B cell (primary cell): ENCODE results near the gene NFIC. TPM values are rescaled to one million over a fixed set of nuclear protein-coding genes. Genes with fewer than 3 reads are reported as not detected.

Experiments used
- ATAC-seq: fragments of 200-7000 bp; cut with Tn5 transposase; one replicate; pipeline ENCODE4 v1.10.0; 2021; ENCODE audit warnings: low read depth, mild to moderate bottlenecking, moderate number of reproducible peaks, moderate library complexity
- CTCF ChIA-PET: fragments of 350-600 bp; sonication (Branson Sonifier 250); formaldehyde crosslinking; loops from one replicate; lab custom pipeline; 2021; ENCODE audit warnings: antibody characterized with exemption, inconsistent platforms; lab: Charles Lee
- POLR2A ChIA-PET: fragments of 350-600 bp; sonication (Branson Sonifier 250); formaldehyde crosslinking; loops from one replicate; lab custom pipeline; 2021; ENCODE audit warnings: antibody characterized with exemption; lab: Charles Lee
- DNase-seq: peaks from one replicate; pipeline ENCODE4 v3.0.0; 2013
- H2AFZ ChIP-seq: 2 replicates; pipeline ENCODE4 v1.6.1; 2012; ENCODE audit warnings: mild to moderate bottlenecking, low read depth, low read length; ENCODE audit not compliant: insufficient read depth, poor library complexity, severe bottlenecking
- H3K27ac ChIP-seq, 2 donors: 1 replicate in 1 of 2; 2 replicates in 1 of 2; pipeline ENCODE4 v1.5.1; 2012 to 2013; ENCODE audit warnings: low read length in 2 of 2, mild to moderate bottlenecking in 2 of 2, moderate library complexity in 1 of 2
- H3K27me3 ChIP-seq, 4 experiments: fragments of 200-600 bp in 1 of 4; sonication (generic) in 1 of 4; replicated peaks in 1 of 4; 1 replicate in 2 of 4; 2 replicates in 2 of 4; pipeline versions ENCODE4 v1.6.1 to v1.7.0; 2013 to 2016; ENCODE audit warnings: low read length in 3 of 4, mild to moderate bottlenecking in 2 of 4, mixed read lengths in 1 of 4, moderate library complexity in 1 of 4; ENCODE audit not compliant: insufficient read depth in 4 of 4, control insufficient read depth in 3 of 4; ENCODE audit errors: control extremely low read depth in 1 of 4
- H3K36me3 ChIP-seq, 2 experiments: replicated peaks in 1 of 2; 1 replicate in 1 of 2; 2 replicates in 1 of 2; pipeline versions ENCODE4 v1.6.1 to v1.7.1; 2013; ENCODE audit warnings: low read length in 1 of 2; ENCODE audit not compliant: insufficient read depth in 2 of 2, control insufficient read depth in 1 of 2; ENCODE audit errors: control extremely low read depth in 1 of 2, extremely low read depth in 1 of 2
- H3K4me1 ChIP-seq, 2 donors: fragments of 200-600 bp in 1 of 2; sonication (generic) in 1 of 2; 1 replicate in 1 of 2; 2 replicates in 1 of 2; pipeline versions ENCODE4 v1.5.1 to v1.6.1; 2013 to 2017; ENCODE audit warnings: low read length in 2 of 2; ENCODE audit not compliant: control insufficient read depth in 2 of 2, insufficient read depth in 2 of 2
- H3K4me2 ChIP-seq: replicated peaks from 2 replicates; pipeline ENCODE3; 2012; ENCODE audit warnings: mild to moderate bottlenecking, low read depth, low read length; ENCODE audit not compliant: poor library complexity, severe bottlenecking
- H3K4me3 ChIP-seq, 5 experiments: fragments of 200-600 bp in 1 of 5; sonication (generic) in 1 of 5; 1 replicate in 3 of 5; 2 replicates in 2 of 5; pipeline versions ENCODE4 v1.5.1 to v1.7.0; 2011 to 2016; ENCODE audit warnings: low read length in 4 of 5, mild to moderate bottlenecking in 4 of 5, low read depth in 2 of 5, control low read depth in 1 of 5, moderate library complexity in 1 of 5; ENCODE audit not compliant: insufficient read depth in 1 of 5; ENCODE audit errors: control extremely low read depth in 1 of 5, extremely low read depth in 1 of 5
- H3K79me2 ChIP-seq: fragments of 200-600 bp; sonication (generic); one replicate; pipeline ENCODE4 v1.6.0; 2016; ENCODE audit warnings: low read length; ENCODE audit not compliant: control insufficient read depth, insufficient read depth
- H3K9ac ChIP-seq: fragments of 200-600 bp; sonication (generic); 2 replicates; pipeline ENCODE4 v1.6.1; 2017; ENCODE audit warnings: mild to moderate bottlenecking, low read length, moderate library complexity
- H3K9me3 ChIP-seq, 3 donors: one replicate each; pipeline versions ENCODE4 v1.6.1 to v1.7.1; 2013; ENCODE audit warnings: low read length in 2 of 3; ENCODE audit not compliant: control insufficient read depth in 2 of 3, insufficient read depth in 1 of 3; ENCODE audit errors: control extremely low read depth in 1 of 3
- H4K20me1 ChIP-seq: 2 replicates; pipeline ENCODE4 v1.6.0; 2012; ENCODE audit warnings: mild to moderate bottlenecking, low read length; ENCODE audit not compliant: insufficient read depth, control insufficient read depth, poor library complexity, severe bottlenecking
- H3K27ac Mint-ChIP-seq: one replicate; pipeline ENCODE4 v1.8.0; 2021; ENCODE audit warnings: mixed read lengths
- H3K27me3 Mint-ChIP-seq: one replicate; pipeline ENCODE4 v1.8.0; 2021; ENCODE audit warnings: mixed read lengths
- H3K4me1 Mint-ChIP-seq: one replicate; pipeline ENCODE4 v1.8.0; 2021; ENCODE audit warnings: mixed read lengths
- H3K4me3 Mint-ChIP-seq: one replicate; pipeline ENCODE4 v1.8.0; 2021; ENCODE audit warnings: mixed read lengths
- H3K9me3 Mint-ChIP-seq: one replicate; pipeline ENCODE4 v1.8.0; 2022; ENCODE audit warnings: mixed read lengths; ENCODE audit not compliant: insufficient read depth
- EZH2 ChIP-seq: IDR thresholded peaks from 2 replicates; pipeline ENCODE4 v1.6.1; 2012; ENCODE audit warnings: borderline replicate concordance, low read depth, mild to moderate bottlenecking, moderate library complexity, low read length; ENCODE audit not compliant: insufficient read depth, poor library complexity, severe bottlenecking
- WGBS: methylation state at CpG from one replicate; pipeline ENCODE4 v1.1.5; 2013; ENCODE audit warnings: missing lambda C conversion rate; ENCODE audit not compliant: insufficient coverage; 5-methylcytosine and 5-hydroxymethylcytosine counted together
- intact Hi-C: fragments of 100-400 bp; cut with micrococcal nuclease; formaldehyde crosslinking; loops from one replicate; pipeline ENCODE4 v1.10.0; 2022
- polyA plus RNA-seq: library from polyadenylated mRNA; depleted of rRNA; stranded (reverse); fragments of >200 nt; gene quantifications from 2 replicates; pipeline ENCODE4 v1.2.3, GENCODE V29; 2012
- total RNA-seq, 2 donors: library from RNA; stranded (reverse); fragments of 120-200 nt in 1 of 2; gene quantifications; 1 replicate in 1 of 2; 2 replicates in 1 of 2; pipeline versions ENCODE4 v1.2.3 to v1.2.4, GENCODE V29; 2013 to 2022
- TF ChIP-seq, protein P1 (sequence below): fragments of 200-600 bp; IDR thresholded peaks from one replicate; pipeline ENCODE4 v1.8.0; 2022; ENCODE audit warnings: antibody characterized with exemption, mild to moderate bottlenecking

NFIC gene
- total and polyA plus RNA-seq, 2 donors (not counting 1 experiment from before 2014, with no cell fraction given), result 3.8 to 23.6 TPM

DNA sequence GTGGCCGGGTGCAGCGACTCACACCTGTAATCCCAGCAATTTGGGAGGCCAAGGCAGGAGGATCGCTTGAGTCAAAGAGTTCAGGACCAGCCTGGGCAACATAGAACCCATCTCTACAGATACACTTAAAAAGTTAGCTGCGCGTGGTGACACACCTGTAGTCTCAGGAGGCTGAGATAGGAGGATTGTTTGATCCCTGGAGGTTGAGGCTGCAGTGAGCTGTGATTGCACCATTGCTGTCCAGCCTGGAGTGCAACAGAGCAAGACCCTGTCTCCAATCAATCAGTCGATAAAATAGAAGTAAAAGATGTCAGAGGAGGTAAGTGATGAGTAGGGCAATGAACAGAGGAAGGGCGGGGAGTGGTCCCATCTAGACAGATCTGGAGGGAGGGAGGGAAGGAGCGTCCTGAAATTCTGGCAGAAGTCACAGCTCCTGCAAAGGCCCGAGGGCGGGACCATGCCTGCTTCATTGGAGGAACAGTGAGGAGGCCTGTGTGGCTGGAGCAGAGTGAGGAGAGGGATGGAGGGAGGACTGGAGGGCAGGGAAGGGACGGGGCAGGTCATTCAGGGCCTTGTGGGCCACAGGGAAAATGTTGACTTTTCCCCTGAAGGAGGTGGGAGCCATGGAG is 104.2 kb downstream of the NFIC start:
- no peak overlapping the region for H3K4me3 ChIP-seq
- H3K4me2 ChIP-seq, result no peak overlapping the region
- H3K27ac ChIP-seq, result no peak overlapping the region
- peaks cover 0 to 3% (median 0%) of the 10 kb centered on the region in 4 experiments for H3K27me3 ChIP-seq
- no peaks in the 10 kb centered on the region for H3K4me1 ChIP-seq
- ATAC-seq, result no peak
- 71% methylated on average over 7 of the region's 11 CpGs for WGBS
- Mint-ChIP-seq H3K4me1 (no peaks in the 10 kb centered on the region), H3K27me3 (peaks cover 4% of the 10 kb centered on the region), H3K27ac (no peak overlapping the region), H3K4me3 (no peak overlapping the region), H3K9me3 (peaks cover 3% of the 10 kb centered on the region)
- intact Hi-C loops, result no loop called here
- DNase-seq, result no peak
- H3K9ac ChIP-seq, result no peak overlapping the region
- TF ChIP-seq, protein P1, sequence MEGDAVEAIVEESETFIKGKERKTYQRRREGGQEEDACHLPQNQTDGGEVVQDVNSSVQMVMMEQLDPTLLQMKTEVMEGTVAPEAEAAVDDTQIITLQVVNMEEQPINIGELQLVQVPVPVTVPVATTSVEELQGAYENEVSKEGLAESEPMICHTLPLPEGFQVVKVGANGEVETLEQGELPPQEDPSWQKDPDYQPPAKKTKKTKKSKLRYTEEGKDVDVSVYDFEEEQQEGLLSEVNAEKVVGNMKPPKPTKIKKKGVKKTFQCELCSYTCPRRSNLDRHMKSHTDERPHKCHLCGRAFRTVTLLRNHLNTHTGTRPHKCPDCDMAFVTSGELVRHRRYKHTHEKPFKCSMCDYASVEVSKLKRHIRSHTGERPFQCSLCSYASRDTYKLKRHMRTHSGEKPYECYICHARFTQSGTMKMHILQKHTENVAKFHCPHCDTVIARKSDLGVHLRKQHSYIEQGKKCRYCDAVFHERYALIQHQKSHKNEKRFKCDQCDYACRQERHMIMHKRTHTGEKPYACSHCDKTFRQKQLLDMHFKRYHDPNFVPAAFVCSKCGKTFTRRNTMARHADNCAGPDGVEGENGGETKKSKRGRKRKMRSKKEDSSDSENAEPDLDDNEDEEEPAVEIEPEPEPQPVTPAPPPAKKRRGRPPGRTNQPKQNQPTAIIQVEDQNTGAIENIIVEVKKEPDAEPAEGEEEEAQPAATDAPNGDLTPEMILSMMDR, result no peak
- TF ChIP-seq EZH2, result no peak
- H3K9me3 ChIP-seq, result peaks cover 0 to 11% (median 3%) of the 10 kb centered on the region in 3 donors
- H3K79me2 ChIP-seq, result no peaks in the 10 kb centered on the region
- no peaks in the 10 kb centered on the region for H4K20me1 ChIP-seq
- POLR2A ChIA-PET, result interaction anchor here (0.7 kb wide), 1 partner anchor 166 kb away, joined by 6 read pairs; no protein-coding TSS in a partner anchor
- no peaks in the 10 kb centered on the region for H3K36me3 ChIP-seq
- CTCF ChIA-PET, result interaction anchor here (0.6 to 3.7 kb wide), 4 partner anchors 15 to 184 kb away, joined by 3 to 16 read pairs (median 6); no protein-coding TSS in a partner anchor
- H2AFZ ChIP-seq, result no peak overlapping the region

DNA sequence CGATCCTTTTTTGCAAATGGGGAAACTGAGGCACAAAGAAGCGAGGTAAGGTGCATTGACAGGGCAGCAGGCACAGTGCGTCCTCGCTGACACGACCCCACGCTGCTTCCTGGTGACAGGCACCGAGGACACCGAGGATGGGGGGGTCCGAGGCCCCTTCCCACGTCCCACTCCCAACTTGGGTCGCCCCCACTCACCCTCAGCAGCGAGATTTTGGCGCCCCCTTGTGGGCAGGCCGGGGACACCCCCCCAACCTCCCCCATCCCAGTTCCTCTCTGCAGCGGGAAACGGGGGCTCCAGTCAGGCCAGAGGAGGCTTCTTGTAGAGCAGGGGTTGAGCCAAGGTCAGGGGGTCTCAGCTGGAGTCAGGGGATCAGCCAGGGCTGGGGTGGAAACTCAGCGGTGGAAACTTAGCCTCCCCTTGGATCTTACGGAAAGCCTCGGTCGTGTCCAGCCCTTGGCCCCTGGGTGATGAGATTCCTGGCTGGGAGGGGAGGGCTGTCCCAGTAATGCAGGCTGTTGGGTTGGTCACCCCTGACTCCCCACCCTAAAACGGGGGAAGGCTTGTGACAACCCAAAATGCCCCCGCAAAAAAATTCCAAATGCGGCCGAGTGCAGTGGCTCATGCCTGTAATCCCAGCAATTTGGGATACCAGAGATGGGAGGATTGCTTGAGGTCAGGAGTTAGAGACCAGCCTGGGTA is 105.7 kb downstream of the NFIC start:
- Histone ChIP-seq H3K4me1 (no peaks in the 10 kb centered on the region), H3K79me2 (no peaks in the 10 kb centered on the region), H3K9me3 (peaks cover 0 to 11% (median 3%) of the 10 kb centered on the region in 3 donors), H2AFZ (no peak overlapping the region), H4K20me1 (no peaks in the 10 kb centered on the region), H3K4me3 (no peak overlapping the region), H3K9ac (no peak overlapping the region), H3K27ac (no peak overlapping the region), H3K27me3 (peaks cover 0 to 5% (median 0%) of the 10 kb centered on the region in 4 experiments), H3K36me3 (no peaks in the 10 kb centered on the region), H3K4me2 (no peak overlapping the region)
- DNase-seq (peak; percentile 53), ATAC-seq (peak; percentile 47)
- intact Hi-C loops, result no loop called here
- no peak overlapping the region for H3K27ac Mint-ChIP-seq
- CTCF ChIA-PET, result interaction anchor here (0.5 to 2.8 kb wide), 10 partner anchors 11 to 235 kb away, joined by 3 to 17 read pairs (median 4); partner anchors contain the start of gene TJP3
- H3K27me3 Mint-ChIP-seq, result peaks cover 4% of the 10 kb centered on the region
- TF ChIP-seq EZH2, result no peak
- TF ChIP-seq, protein P1, result peak; percentile 62
- 35% methylated on average over 12 of the region's 24 CpGs for WGBS
- no peaks in the 10 kb centered on the region for H3K4me1 Mint-ChIP-seq
- POLR2A ChIA-PET, result no interaction called here
- no peak overlapping the region for H3K4me3 Mint-ChIP-seq
- peaks cover 3% of the 10 kb centered on the region for H3K9me3 Mint-ChIP-seq
